Body of pancreas (tissue), 4 donors: ENCODE measurements around the gene DENND1A. TPM values are rescaled to one million over a fixed set of nuclear protein-coding genes. Genes with fewer than 3 reads are reported as not detected.

Experiments
- ATAC-seq: fragments of 150-250 bp; one replicate; pipeline ENCODE4 v1.9.1; 2016
- DNase-seq, 4 donors: peaks; one replicate each; pipeline ENCODE4 v3.0.0-alpha.2; 2019
- H3K27ac ChIP-seq, 4 donors: fragments of 200-600 bp; sonication (generic); 1 replicate in 3 of 4; 2 replicates in 1 of 4; pipeline versions ENCODE4 v1.5.1 to v1.6.1; 2016 to 2019; ENCODE audit warnings: mild to moderate bottlenecking in 1 of 4, mixed read lengths in 1 of 4, moderate library complexity in 1 of 4
- H3K27me3 ChIP-seq, 2 donors: fragments of 200-600 bp; sonication (generic); one replicate each; pipeline ENCODE4 v1.6.0; 2016; ENCODE audit warnings: mild to moderate bottlenecking in 1 of 2
- H3K36me3 ChIP-seq, 2 donors: fragments of 200-600 bp; sonication (generic); replicated peaks in 1 of 2; 2 replicates each; pipeline ENCODE4 v1.5.1; 2016; ENCODE audit warnings: low read depth in 2 of 2; ENCODE audit not compliant: insufficient read depth in 1 of 2
- H3K4me1 ChIP-seq: fragments of 200-600 bp; sonication (generic); one replicate; pipeline ENCODE4 v1.6.0; 2016
- H3K4me3 ChIP-seq, 2 donors: fragments of 200-600 bp; sonication (generic); 1 replicate in 1 of 2; 2 replicates in 1 of 2; pipeline ENCODE4 v1.5.1; 2016 to 2019
- H3K9me3 ChIP-seq, 3 donors: fragments of 200-600 bp; sonication (generic); 1 replicate in 2 of 3; 2 replicates in 1 of 3; pipeline ENCODE4 v1.5.1; 2016
- POLR2A ChIP-seq, 3 donors: fragments of 450-650 bp; IDR thresholded peaks; one replicate each; pipeline ENCODE4 v1.6.1; 2016; ENCODE audit warnings: antibody characterized with exemption in 3 of 3, mild to moderate bottlenecking in 2 of 3
- WGBS, 2 donors: methylation state at CpG; one replicate each; pipeline ENCODE4 v1.1.5; 2017; 5-methylcytosine and 5-hydroxymethylcytosine counted together
- intact Hi-C: fragments of 100-400 bp; cut with DNase I; formaldehyde crosslinking; loops from one replicate; pipeline ENCODE4 v1.15.1; 2023
- total RNA-seq, 2 donors: library from RNA; depleted of rRNA; stranded (reverse); fragments of >200 nt; gene quantifications; one replicate each; pipeline ENCODE4 v1.1.0, GENCODE V29; 2016
- TF ChIP-seq, protein P1 (sequence below), 7 experiments: fragments of 450-650 bp in 4 of 7; fragments of 200-600 bp in 3 of 7; sonication (generic) in 3 of 7; IDR thresholded peaks; one replicate each; pipeline ENCODE4 v1.5.1; 2016 to 2019; ENCODE audit warnings: antibody characterized with exemption in 7 of 7

Gene DENND1A
- total RNA-seq, 2 donors from 2014 or later, result 7.6 to 8.6 TPM

- no peak overlapping the region for H3K4me3 ChIP-seq
- no peak for ATAC-seq
- no peaks in the 10 kb centered on the region for H3K4me1 ChIP-seq
- intact Hi-C loops, result no loop called here
- H3K9me3 ChIP-seq, result no peaks in the 10 kb centered on the region
- no peak overlapping the region for H3K27ac ChIP-seq
- 95% methylated on average over 6 of the region's 6 CpGs for WGBS, 2 donors
- H3K27me3 ChIP-seq, result no peaks in the 10 kb centered on the region
- no peaks in the 10 kb centered on the region for H3K36me3 ChIP-seq
- DNase-seq, result no peak
- TF ChIP-seq, protein P1, sequence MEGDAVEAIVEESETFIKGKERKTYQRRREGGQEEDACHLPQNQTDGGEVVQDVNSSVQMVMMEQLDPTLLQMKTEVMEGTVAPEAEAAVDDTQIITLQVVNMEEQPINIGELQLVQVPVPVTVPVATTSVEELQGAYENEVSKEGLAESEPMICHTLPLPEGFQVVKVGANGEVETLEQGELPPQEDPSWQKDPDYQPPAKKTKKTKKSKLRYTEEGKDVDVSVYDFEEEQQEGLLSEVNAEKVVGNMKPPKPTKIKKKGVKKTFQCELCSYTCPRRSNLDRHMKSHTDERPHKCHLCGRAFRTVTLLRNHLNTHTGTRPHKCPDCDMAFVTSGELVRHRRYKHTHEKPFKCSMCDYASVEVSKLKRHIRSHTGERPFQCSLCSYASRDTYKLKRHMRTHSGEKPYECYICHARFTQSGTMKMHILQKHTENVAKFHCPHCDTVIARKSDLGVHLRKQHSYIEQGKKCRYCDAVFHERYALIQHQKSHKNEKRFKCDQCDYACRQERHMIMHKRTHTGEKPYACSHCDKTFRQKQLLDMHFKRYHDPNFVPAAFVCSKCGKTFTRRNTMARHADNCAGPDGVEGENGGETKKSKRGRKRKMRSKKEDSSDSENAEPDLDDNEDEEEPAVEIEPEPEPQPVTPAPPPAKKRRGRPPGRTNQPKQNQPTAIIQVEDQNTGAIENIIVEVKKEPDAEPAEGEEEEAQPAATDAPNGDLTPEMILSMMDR (IDR thresholded peaks at IDR 0.05), result no peak
- TF ChIP-seq POLR2A (IDR thresholded peaks at IDR 0.05), result no peak
Measured at GRCh38 chr9:123609844-123610243, 320.1 kb downstream of the DENND1A start.

DNA sequence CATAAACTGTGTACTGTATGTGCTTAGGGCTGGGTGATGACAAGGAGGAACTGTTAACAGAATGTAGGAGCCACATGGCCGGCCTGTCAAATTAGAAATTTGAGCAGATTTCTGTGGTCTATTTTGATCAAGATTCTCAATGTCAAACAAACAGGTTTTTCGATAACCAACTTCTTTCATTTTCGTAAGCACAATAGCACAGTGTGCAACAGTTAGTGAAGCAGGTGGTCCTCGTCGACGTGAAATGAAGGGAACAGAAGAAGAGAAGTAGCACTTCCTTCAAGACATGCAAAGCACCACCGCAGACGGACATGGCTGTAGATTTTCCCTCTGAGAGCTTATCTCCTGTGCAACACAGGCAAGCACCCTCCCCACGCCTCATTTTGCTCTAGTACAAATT, 321.8 kb downstream of the DENND1A start:
- ATAC-seq (no peak), DNase-seq (no peak)
- Histone ChIP-seq H3K27me3 (no peaks in the 10 kb centered on the region), H3K9me3 (no peaks in the 10 kb centered on the region), H3K27ac (no peak overlapping the region), H3K36me3 (no peaks in the 10 kb centered on the region), H3K4me3 (no peak overlapping the region), H3K4me1 (no peaks in the 10 kb centered on the region)
- intact Hi-C loops, result no loop called here
- 91 to 95% methylated on average over 9 of the region's 9 CpGs for WGBS, 2 donors
- TF ChIP-seq, protein P1 (IDR thresholded peaks at IDR 0.05), result no peak
- no peak for TF ChIP-seq POLR2A (IDR thresholded peaks at IDR 0.05)

GRCh38 chr9:123607479-123607878, 322.4 kb downstream of the DENND1A start:
- TF ChIP-seq POLR2A (IDR thresholded peaks at IDR 0.05), result no peak
- TF ChIP-seq, protein P1 (IDR thresholded peaks at IDR 0.05), result no peak

DNA sequence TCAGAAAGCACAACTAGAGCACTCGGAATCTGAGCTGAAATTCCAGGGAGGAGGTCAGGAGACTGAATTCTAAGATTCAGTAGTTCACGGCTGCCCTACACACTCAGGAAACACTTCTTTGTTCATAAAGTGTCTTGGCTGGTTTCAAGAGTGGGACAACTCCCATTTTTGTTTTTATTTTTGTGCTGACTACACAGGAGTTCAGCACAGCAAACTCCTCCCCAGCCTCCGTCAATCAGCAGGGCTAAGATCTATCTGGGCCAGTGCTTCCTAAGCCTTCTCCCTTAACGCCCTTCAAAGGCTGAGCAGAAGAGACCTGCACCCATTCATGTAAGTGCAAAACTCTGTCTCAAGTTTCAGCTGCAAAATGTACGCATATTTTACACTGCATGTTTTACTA, 323.8 kb downstream of the DENND1A start:
- no peak for ATAC-seq

More at GRCh38 chr9:123607479-123607878, 322.4 kb downstream of the DENND1A start:
- DNase-seq, result no peak
- no peaks in the 10 kb centered on the region for H3K4me1 ChIP-seq
- intact Hi-C loops, result no loop called here
- H3K36me3 ChIP-seq, result no peaks in the 10 kb centered on the region
- H3K27me3 ChIP-seq, result no peaks in the 10 kb centered on the region
- no peaks in the 10 kb centered on the region for H3K9me3 ChIP-seq
- no peak overlapping the region for H3K27ac ChIP-seq
- no peak overlapping the region for H3K4me3 ChIP-seq
- ATAC-seq, result no peak
- 95% methylated on average over 2 of the region's 2 CpGs for WGBS, 2 donors

GRCh38 chr9:123605286-123605685, 324.6 kb downstream of the DENND1A start:
- no peaks in the 10 kb centered on the region for H3K36me3 ChIP-seq
- 74 to 93% methylated on average over 5 of the region's 5 CpGs for WGBS, 2 donors
- intact Hi-C loops, result no loop called here

More for the DNA sequence above, 323.8 kb downstream of the DENND1A start:
- DNase-seq, result no peak
- no peak overlapping the region for H3K4me3 ChIP-seq
- no peaks in the 10 kb centered on the region for H3K36me3 ChIP-seq
- no peaks in the 10 kb centered on the region for H3K4me1 ChIP-seq
- 89 to 95% methylated on average over 5 of the region's 5 CpGs for WGBS, 2 donors
- H3K9me3 ChIP-seq, result no peaks in the 10 kb centered on the region
- TF ChIP-seq POLR2A (IDR thresholded peaks at IDR 0.05), result no peak
- TF ChIP-seq, protein P1 (IDR thresholded peaks at IDR 0.05), result no peak
- intact Hi-C loops, result no loop called here
- no peaks in the 10 kb centered on the region for H3K27me3 ChIP-seq
- H3K27ac ChIP-seq, result no peak overlapping the region

More at GRCh38 chr9:123605286-123605685, 324.6 kb downstream of the DENND1A start:
- Histone ChIP-seq H3K9me3 (no peaks in the 10 kb centered on the region), H3K27ac (no peak overlapping the region), H3K27me3 (no peaks in the 10 kb centered on the region), H3K4me3 (no peak overlapping the region), H3K4me1 (no peaks in the 10 kb centered on the region)
- TF ChIP-seq, protein P1 (IDR thresholded peaks at IDR 0.05), result no peak
- TF ChIP-seq POLR2A (IDR thresholded peaks at IDR 0.05), result no peak
- ATAC-seq (no peak), DNase-seq (no peak)
